Prostate gland (tissue), 2 donors: ENCODE results near the gene PTPRE.

Source experiments
- CTCF ChIP-seq, 4 experiments: fragments of 200-600 bp in 2 of 4; fragments of 450-650 bp in 2 of 4; sonication (generic) in 2 of 4; IDR thresholded peaks; 1 replicate in 3 of 4; 2 replicates in 1 of 4; pipeline ENCODE4 v1.5.1; 2016 to 2019; ENCODE audit warnings: antibody characterized with exemption in 4 of 4, mild to moderate bottlenecking in 2 of 4, moderate library complexity in 2 of 4
- POLR2A ChIP-seq: fragments of 450-650 bp; IDR thresholded peaks from one replicate; pipeline ENCODE4 v1.6.1; 2016; ENCODE audit warnings: antibody characterized with exemption, mild to moderate bottlenecking
- POLR2AphosphoS5 ChIP-seq: sonication (generic); formaldehyde crosslinking; IDR thresholded peaks from one replicate; pipeline ENCODE4 v1.6.1; 2017; ENCODE audit warnings: antibody characterized with exemption

GRCh38 chr10:127952918-127953317 lies 46.0 kb downstream of the PTPRE start:
- no peak for TF ChIP-seq POLR2A
- TF ChIP-seq CTCF (IDR thresholded peaks at IDR 0.05): no peak
- no peak for TF ChIP-seq POLR2AphosphoS5
